ENCODE data around the gene SLC24A4. TPM values are rescaled to one million over a fixed set of nuclear protein-coding genes. Genes with fewer than 3 reads are reported as not detected.

Gene SLC24A4
- total RNA-seq, 1 donor from 2014 or later = not detected

DNA sequence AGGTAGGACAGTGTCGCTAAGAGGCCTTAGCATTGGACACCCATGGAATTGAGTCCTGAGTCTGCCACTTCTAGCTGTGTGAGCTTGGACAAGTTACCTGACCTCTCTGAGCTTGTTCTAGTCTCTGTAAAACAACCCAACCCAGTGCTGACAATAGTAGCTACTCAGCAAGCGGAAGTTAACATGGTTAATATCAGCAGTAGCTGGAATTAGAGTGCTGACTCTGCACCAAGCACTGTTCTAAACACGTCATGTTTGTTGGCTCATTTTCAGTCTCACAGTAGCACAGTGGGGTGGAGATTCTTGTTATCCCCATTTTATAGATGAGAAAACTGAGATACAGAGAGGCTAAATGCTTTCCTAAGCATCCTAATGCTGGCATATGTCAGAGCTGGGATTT is 143.1 kb downstream of the SLC24A4 start:
- H3K27ac ChIP-seq = no peak overlapping the region
- TF ChIP-seq, protein P1, sequence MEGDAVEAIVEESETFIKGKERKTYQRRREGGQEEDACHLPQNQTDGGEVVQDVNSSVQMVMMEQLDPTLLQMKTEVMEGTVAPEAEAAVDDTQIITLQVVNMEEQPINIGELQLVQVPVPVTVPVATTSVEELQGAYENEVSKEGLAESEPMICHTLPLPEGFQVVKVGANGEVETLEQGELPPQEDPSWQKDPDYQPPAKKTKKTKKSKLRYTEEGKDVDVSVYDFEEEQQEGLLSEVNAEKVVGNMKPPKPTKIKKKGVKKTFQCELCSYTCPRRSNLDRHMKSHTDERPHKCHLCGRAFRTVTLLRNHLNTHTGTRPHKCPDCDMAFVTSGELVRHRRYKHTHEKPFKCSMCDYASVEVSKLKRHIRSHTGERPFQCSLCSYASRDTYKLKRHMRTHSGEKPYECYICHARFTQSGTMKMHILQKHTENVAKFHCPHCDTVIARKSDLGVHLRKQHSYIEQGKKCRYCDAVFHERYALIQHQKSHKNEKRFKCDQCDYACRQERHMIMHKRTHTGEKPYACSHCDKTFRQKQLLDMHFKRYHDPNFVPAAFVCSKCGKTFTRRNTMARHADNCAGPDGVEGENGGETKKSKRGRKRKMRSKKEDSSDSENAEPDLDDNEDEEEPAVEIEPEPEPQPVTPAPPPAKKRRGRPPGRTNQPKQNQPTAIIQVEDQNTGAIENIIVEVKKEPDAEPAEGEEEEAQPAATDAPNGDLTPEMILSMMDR (IDR thresholded peaks at IDR 0.05) = no peak
- DNase-seq (ENCODE audit: low spot score in 2 of 2) = no peak
- H3K4me3 ChIP-seq = no peak overlapping the region
- H3K4me1 ChIP-seq = peaks cover 6% of the 10 kb centered on the region in 2 donors
- H3K27me3 ChIP-seq = no peaks in the 10 kb centered on the region
- intact Hi-C loops (cut with DNase I) = no loop called here
- no peaks in the 10 kb centered on the region for H3K36me3 ChIP-seq
- H3K9me3 ChIP-seq = peaks cover 0 to 5% of the 10 kb centered on the region in 2 donors

DNA sequence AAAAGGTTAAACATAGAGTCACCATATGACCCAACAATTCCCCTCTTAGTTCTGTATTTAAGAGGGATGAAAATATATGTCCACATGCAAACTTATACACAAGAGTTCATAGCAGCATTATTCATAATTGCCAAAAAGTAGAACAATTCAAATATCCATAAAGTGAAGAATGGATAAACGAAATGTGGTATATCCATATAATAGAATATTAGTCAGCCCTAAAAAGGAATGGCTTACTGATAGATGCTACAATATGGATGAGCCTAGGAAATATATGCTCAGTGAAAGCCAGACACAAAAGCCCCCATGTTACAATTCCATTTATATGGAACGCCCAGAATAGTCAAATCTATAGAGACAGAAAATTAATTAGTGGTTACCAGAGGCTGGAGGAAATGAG is 146.6 kb downstream of the SLC24A4 start:
- Histone ChIP-seq H3K27ac (no peak overlapping the region), H3K4me3 (no peak overlapping the region), H3K36me3 (no peaks in the 10 kb centered on the region), H3K4me1 (no peaks in the 10 kb centered on the region), H3K27me3 (no peaks in the 10 kb centered on the region), H3K9me3 (peaks cover 0 to 5% of the 10 kb centered on the region in 2 donors)
- intact Hi-C loops (cut with DNase I) = no loop called here
- DNase-seq (ENCODE audit: low spot score in 2 of 2) = no peak
- TF ChIP-seq, protein P1 (IDR thresholded peaks at IDR 0.05) = no peak

DNA sequence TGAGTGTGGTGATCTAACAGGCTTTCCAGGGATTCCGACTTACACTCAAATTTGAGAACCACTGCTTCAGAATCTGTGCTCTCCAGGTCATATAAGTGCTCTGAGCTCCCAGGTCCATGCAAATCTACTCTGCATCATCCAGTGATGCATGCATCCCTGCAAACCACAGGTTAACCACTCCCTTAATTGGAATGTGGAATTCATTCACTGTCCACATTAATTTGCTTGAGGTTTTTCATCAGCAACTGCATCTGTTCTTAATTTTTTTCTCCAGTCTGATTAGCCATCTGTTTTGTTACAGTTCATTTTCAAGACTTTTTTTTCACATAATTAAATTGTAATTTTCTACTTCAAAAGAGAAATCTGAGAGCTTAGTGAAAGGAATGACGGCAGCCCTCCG is 147.2 kb downstream of the SLC24A4 start:
- Histone ChIP-seq H3K4me1 (no peaks in the 10 kb centered on the region), H3K27ac (no peak overlapping the region), H3K9me3 (peaks cover 0 to 5% of the 10 kb centered on the region in 2 donors), H3K36me3 (no peaks in the 10 kb centered on the region), H3K4me3 (no peak overlapping the region), H3K27me3 (no peaks in the 10 kb centered on the region)
- DNase-seq (ENCODE audit: low spot score in 2 of 2) = no peak
- intact Hi-C loops (cut with DNase I) = no loop called here
- TF ChIP-seq, protein P1 (IDR thresholded peaks at IDR 0.05) = no peak

DNA sequence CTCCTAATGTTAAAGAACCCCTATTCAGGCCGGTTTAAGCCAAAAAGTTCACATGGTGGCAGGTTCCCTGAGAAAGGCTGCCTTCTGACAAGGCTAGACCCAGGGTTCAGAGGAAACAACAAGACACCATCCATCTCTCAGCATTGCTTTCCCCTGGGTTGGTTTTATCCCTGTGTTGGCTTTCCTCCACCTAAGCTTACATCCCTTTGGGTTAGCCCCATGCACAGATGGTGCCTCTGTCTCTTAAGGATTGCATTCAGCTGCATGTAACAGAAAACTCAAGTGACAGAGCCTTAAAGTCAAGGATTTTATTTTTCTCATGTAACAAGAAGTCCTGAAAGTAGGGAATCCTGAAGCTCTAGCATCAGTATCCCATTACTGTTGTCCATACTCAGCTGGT is 147.8 kb downstream of the SLC24A4 start:
- TF ChIP-seq, protein P1 (IDR thresholded peaks at IDR 0.05) = no peak

DNA sequence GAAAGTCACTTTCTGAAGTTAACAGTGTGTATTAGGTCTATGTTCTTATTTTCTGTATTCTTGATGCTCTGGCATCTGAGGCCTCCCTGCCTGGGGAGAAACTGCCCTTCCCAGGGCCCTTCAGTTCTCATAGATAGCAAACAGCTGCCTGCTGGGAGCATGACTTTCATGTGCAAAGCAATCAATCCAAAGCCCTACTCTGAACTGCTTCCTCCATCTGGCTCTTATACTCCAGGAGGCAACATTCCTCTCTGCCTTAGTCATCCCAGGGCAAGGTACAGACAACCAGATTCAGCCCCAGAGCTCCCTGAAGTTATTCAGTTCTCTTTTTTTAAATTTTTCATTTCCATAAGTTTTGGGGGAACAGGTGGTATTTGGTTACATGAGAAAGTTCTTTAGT is 149.0 kb downstream of the SLC24A4 start:
- H3K36me3 ChIP-seq = no peaks in the 10 kb centered on the region
- H3K9me3 ChIP-seq = peaks cover 0 to under 1% of the 10 kb centered on the region in 2 donors
- H3K4me3 ChIP-seq = no peak overlapping the region
- intact Hi-C loops (cut with DNase I) = no loop called here
- H3K27me3 ChIP-seq = no peaks in the 10 kb centered on the region
- no peaks in the 10 kb centered on the region for H3K4me1 ChIP-seq
- H3K27ac ChIP-seq = no peak overlapping the region
- TF ChIP-seq, protein P1 (IDR thresholded peaks at IDR 0.05) = no peak
- no peak for DNase-seq (ENCODE audit: low spot score in 2 of 2)

More for the DNA sequence above, 147.8 kb downstream of the SLC24A4 start:
- Histone ChIP-seq H3K27ac (no peak overlapping the region), H3K36me3 (no peaks in the 10 kb centered on the region), H3K9me3 (peaks cover 0 to 5% of the 10 kb centered on the region in 2 donors), H3K4me1 (no peaks in the 10 kb centered on the region), H3K27me3 (no peaks in the 10 kb centered on the region), H3K4me3 (no peak overlapping the region)
- intact Hi-C loops (cut with DNase I) = no loop called here
- no peak for DNase-seq (ENCODE audit: low spot score in 2 of 2)

DNA sequence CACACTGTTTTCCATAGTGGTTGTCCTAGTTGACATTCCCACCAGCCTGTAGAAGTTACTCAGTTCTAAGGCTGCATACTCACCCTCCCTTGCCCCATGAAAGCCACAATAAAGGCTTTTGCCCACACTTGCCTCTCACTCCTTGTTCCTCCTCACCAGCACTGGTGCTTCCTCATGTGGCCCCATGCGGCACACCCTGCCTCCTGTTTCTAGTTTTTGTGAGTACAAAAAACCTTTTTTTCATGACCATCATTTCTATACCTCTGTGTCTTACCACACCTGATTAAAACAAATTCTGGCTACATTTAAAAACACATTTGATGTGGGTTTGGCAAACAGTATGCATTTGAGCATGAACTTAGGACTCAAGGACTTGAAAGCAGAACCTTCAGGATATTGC is 149.9 kb downstream of the SLC24A4 start:
- Histone ChIP-seq H3K27ac (peak overlapping the region in 1 of 2 donors; percentile 45), H3K4me3 (no peak overlapping the region), H3K4me1 (no peaks in the 10 kb centered on the region), H3K36me3 (no peaks in the 10 kb centered on the region), H3K27me3 (no peaks in the 10 kb centered on the region), H3K9me3 (no peaks in the 10 kb centered on the region)
- no peak for DNase-seq (ENCODE audit: low spot score in 2 of 2)
- TF ChIP-seq, protein P1 (IDR thresholded peaks at IDR 0.05) = no peak
- intact Hi-C loops (cut with DNase I) = no loop called here
